ENCODE measurements around the gene TSPYL2. TPM values are rescaled to one million over a fixed set of nuclear protein-coding genes. Genes with fewer than 3 reads are reported as not detected.

The TSPYL2 gene
- total and polyA plus RNA-seq, 2 of the 4 experiments (the other 2 are of a cell fraction) = 19.2 to 49.7 TPM

GRCh38 chrX:53056292-53056691 lies 25.9 kb upstream of the TSPYL2 start:
- H3K9me3 ChIP-seq (ENCODE audit: control insufficient read depth, insufficient read depth, low read length) = no peaks in the 10 kb centered on the region
- no peak overlapping the region for H4K5ac ChIP-seq (ENCODE audit: low read depth, low read length)
- no peak overlapping the region for H3K4me2 ChIP-seq (ENCODE audit: low read depth, low read length)
- no peak overlapping the region for H3K56ac ChIP-seq (ENCODE audit: extremely low read depth, insufficient read depth, low read length)
- peaks cover 3% of the 10 kb centered on the region for H3K27me3 ChIP-seq (ENCODE audit: control insufficient read depth, insufficient read depth, low read length)
- 89% methylated on average over 4 of the region's 5 CpGs; no CpG with 5 or more reads in 1 of the 2 experiments for WGBS, 2 experiments (ENCODE audit: extremely low coverage in 2 of 2, insufficient read length in 1 of 2)
- no peak overlapping the region for H3K9ac ChIP-seq (ENCODE audit: low read depth, low read length)
- H2AK9ac ChIP-seq (replicated peaks; ENCODE audit: low read depth, low read length, poor library complexity) = no peak overlapping the region
- no peak overlapping the region for H2BK5ac ChIP-seq (ENCODE audit: low read depth, low read length, poor library complexity, severe bottlenecking)
- H2BK20ac ChIP-seq (ENCODE audit: low read depth, low read length) = no peak overlapping the region
- H4K8ac ChIP-seq (ENCODE audit: low read depth in 2 of 2, low read length in 2 of 2) = no peak overlapping the region
- H4K91ac ChIP-seq (ENCODE audit: insufficient read depth, low read depth, low read length) = no peak overlapping the region
- no peak overlapping the region for H3K4me3 ChIP-seq (ENCODE audit: insufficient read depth, low read depth, low read length)
- H2AK5ac ChIP-seq (ENCODE audit: low read depth, low read length) = no peak overlapping the region
- no peaks in the 10 kb centered on the region for H3K36me3 ChIP-seq (ENCODE audit: control insufficient read depth, insufficient read depth, low read length)
- intact Hi-C loops (cut with micrococcal nuclease) = no loop called here
- no peak overlapping the region for H3K18ac ChIP-seq (ENCODE audit: low read depth, low read length)
- H3K27ac ChIP-seq (ENCODE audit: insufficient read depth, low read length) = no peak overlapping the region
- no peak overlapping the region; the same call in 1 of the 2 replicates for H3K23ac ChIP-seq (ENCODE audit: low read depth, low read length)
- H2BK120ac ChIP-seq (ENCODE audit: low read depth, low read length) = no peak overlapping the region
- H3K14ac ChIP-seq (replicated peaks; ENCODE audit: low read depth, low read length) = no peak overlapping the region
- POLR2A ChIA-PET (ENCODE audit: unreplicated experiment) = no interaction called here
- H3K79me1 ChIP-seq (ENCODE audit: low read depth in 1 of 2, low read length in 2 of 2) = peaks cover 12 to 48% of the 10 kb centered on the region in 2 experiments
- no peaks in the 10 kb centered on the region for H3K4me1 ChIP-seq (ENCODE audit: control insufficient read depth, insufficient read depth, low read length)
- H2AFZ ChIP-seq (replicated peaks; ENCODE audit: low read length, poor library complexity) = no peak overlapping the region
- in situ Hi-C loops (cut with MboI; ENCODE audit: low sequenced_read_pairs) = no loop called here
- peak; percentile 23; the same call in 1 of the 2 replicates for ATAC-seq (ENCODE audit: low read depth)
- H4K20me1 ChIP-seq (ENCODE audit: insufficient read depth, low read length) = peaks cover 51% of the 10 kb centered on the region
- peaks cover 30% of the 10 kb centered on the region for H3K9me1 ChIP-seq (ENCODE audit: insufficient read depth, low read length)
- dilution Hi-C loops (cut with HindIII; ENCODE audit: low sequenced_read_pairs, unreplicated experiment) = no loop called here
- TF ChIP-seq RAD21 (IDR thresholded peaks at IDR 0.05; ENCODE audit: low read length) = no peak
- TF ChIP-seq POLR2A (IDR thresholded peaks at IDR 0.05; ENCODE audit: low read depth, low read length) = no peak
- TF ChIP-seq CTCF (conservative IDR thresholded peaks at IDR 0.05; ENCODE audit: low read depth, low read length) = no peak
- no peak for TF ChIP-seq NFE2L2 (IDR thresholded peaks at IDR 0.05; ENCODE audit: low read depth, low read length)
- no peak for TF ChIP-seq ELK1 (IDR thresholded peaks at IDR 0.05; ENCODE audit: borderline replicate concordance, low read depth, low read length)
- TF ChIP-seq RCOR1 (IDR thresholded peaks at IDR 0.05; ENCODE audit: insufficient replicate concordance, low read length) = no peak
- no peak for TF ChIP-seq FOS (IDR thresholded peaks at IDR 0.05; ENCODE audit: low read depth, low read length)
- no peak for TF ChIP-seq RFX5 (IDR thresholded peaks at IDR 0.05; ENCODE audit: low read depth, low read length)
- peak; percentile 45 for DNase-seq
- no peak overlapping the region for H2BK15ac ChIP-seq (ENCODE audit: low read depth, low read length)
- CTCF ChIA-PET = no interaction called here
- no peak overlapping the region for H3K4ac ChIP-seq (ENCODE audit: low read depth, low read length)
- no TSS peak for BruUV-seq (replicated peaks)
